Natural killer cell (primary cell): ENCODE results near the gene HIRA. TPM values are rescaled to one million over a fixed set of nuclear protein-coding genes. Genes with fewer than 3 reads are reported as not detected.

Experiments used
- ATAC-seq, 3 donors: fragments of 150-1000 bp in 2 of 3; fragments of 200-7000 bp in 1 of 3; cut with Tn5 transposase; 1 replicate in 1 of 3; 2 replicates in 2 of 3; pipeline ENCODE4 v1.10.0; 2021; ENCODE audit warnings: mild to moderate bottlenecking in 2 of 3, moderate library complexity in 2 of 3
- DNase-seq, 2 donors: peaks; one replicate each; pipeline versions ENCODE4 v3.0.0 to v3.0.0-alpha.2; 2013 to 2021; ENCODE audit warnings: mixed read lengths in 1 of 2
- H3K27ac ChIP-seq: one replicate; pipeline ENCODE4 v1.5.1; 2013; ENCODE audit warnings: mild to moderate bottlenecking, low read length
- H3K27me3 ChIP-seq: one replicate; pipeline ENCODE4 v1.6.1; 2013; ENCODE audit warnings: low read length; ENCODE audit not compliant: control insufficient read depth, insufficient read depth
- H3K36me3 ChIP-seq: one replicate; pipeline ENCODE4 v1.6.1; 2013; ENCODE audit warnings: low read length; ENCODE audit not compliant: control insufficient read depth, insufficient read depth
- H3K4me1 ChIP-seq: one replicate; pipeline ENCODE4 v1.6.1; 2013; ENCODE audit warnings: low read length; ENCODE audit not compliant: control insufficient read depth, insufficient read depth
- H3K4me3 ChIP-seq: one replicate; pipeline ENCODE4 v1.5.1; 2013; ENCODE audit warnings: low read length
- H3K9me3 ChIP-seq: one replicate; pipeline ENCODE4 v1.6.1; 2013; ENCODE audit warnings: low read length; ENCODE audit not compliant: control insufficient read depth, insufficient read depth
- H3K27ac Mint-ChIP-seq, 2 donors: one replicate each; pipeline ENCODE4 v1.8.0; 2022; ENCODE audit warnings: mild to moderate bottlenecking in 2 of 2, mixed read lengths in 2 of 2, moderate library complexity in 1 of 2
- H3K27me3 Mint-ChIP-seq, 2 donors: one replicate each; pipeline ENCODE4 v1.8.0; 2022; ENCODE audit warnings: low read depth in 2 of 2, mixed read lengths in 2 of 2
- H3K36me3 Mint-ChIP-seq: one replicate; pipeline ENCODE4 v1.8.0; 2022; ENCODE audit warnings: mixed read lengths
- H3K4me1 Mint-ChIP-seq, 2 donors: one replicate each; pipeline ENCODE4 v1.8.0; 2022; ENCODE audit warnings: mixed read lengths in 2 of 2
- H3K4me3 Mint-ChIP-seq: one replicate; pipeline ENCODE4 v1.8.0; 2022; ENCODE audit warnings: mild to moderate bottlenecking, moderate library complexity, mixed read lengths
- H3K9me3 Mint-ChIP-seq, 2 donors: one replicate each; pipeline ENCODE4 v1.8.0; 2022; ENCODE audit warnings: mixed read lengths in 2 of 2
- WGBS: methylation state at CpG from one replicate; pipeline ENCODE4 v1.1.7; 2013; ENCODE audit warnings: missing lambda C conversion rate; ENCODE audit not compliant: insufficient coverage; 5-methylcytosine and 5-hydroxymethylcytosine counted together
- intact Hi-C: fragments of 100-400 bp; cut with micrococcal nuclease; formaldehyde crosslinking; loops from one replicate; pipeline ENCODE4 v1.14.2; 2022
- total RNA-seq, 4 donors: library from RNA; stranded (reverse); fragments of 120-200 nt in 1 of 4; gene quantifications; one replicate each; pipeline versions ENCODE4 v1.2.3 to v1.2.4, GENCODE V29; 2013 to 2022
- TF ChIP-seq, protein P1 (sequence below): fragments of 200-600 bp; IDR thresholded peaks from one replicate; pipeline ENCODE4 v1.8.0; 2022; ENCODE audit warnings: antibody characterized with exemption

Gene HIRA
- total RNA-seq, 3 donors from 2014 or later (not counting 1 experiment from before 2014, with no cell fraction given), result 49.6 to 75.9 (median 50.9) TPM

GRCh38 chr22:19287076-19287707 lies 144.3 kb downstream of the HIRA start:
- H3K36me3 Mint-ChIP-seq, result no peaks in the 10 kb centered on the region
- TF ChIP-seq, protein P1, sequence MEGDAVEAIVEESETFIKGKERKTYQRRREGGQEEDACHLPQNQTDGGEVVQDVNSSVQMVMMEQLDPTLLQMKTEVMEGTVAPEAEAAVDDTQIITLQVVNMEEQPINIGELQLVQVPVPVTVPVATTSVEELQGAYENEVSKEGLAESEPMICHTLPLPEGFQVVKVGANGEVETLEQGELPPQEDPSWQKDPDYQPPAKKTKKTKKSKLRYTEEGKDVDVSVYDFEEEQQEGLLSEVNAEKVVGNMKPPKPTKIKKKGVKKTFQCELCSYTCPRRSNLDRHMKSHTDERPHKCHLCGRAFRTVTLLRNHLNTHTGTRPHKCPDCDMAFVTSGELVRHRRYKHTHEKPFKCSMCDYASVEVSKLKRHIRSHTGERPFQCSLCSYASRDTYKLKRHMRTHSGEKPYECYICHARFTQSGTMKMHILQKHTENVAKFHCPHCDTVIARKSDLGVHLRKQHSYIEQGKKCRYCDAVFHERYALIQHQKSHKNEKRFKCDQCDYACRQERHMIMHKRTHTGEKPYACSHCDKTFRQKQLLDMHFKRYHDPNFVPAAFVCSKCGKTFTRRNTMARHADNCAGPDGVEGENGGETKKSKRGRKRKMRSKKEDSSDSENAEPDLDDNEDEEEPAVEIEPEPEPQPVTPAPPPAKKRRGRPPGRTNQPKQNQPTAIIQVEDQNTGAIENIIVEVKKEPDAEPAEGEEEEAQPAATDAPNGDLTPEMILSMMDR, result no peak
- Histone ChIP-seq H3K9me3 (no peaks in the 10 kb centered on the region), H3K4me1 (peaks cover 13% of the 10 kb centered on the region), H3K27ac (no peak overlapping the region), H3K4me3 (no peak overlapping the region), H3K36me3 (no peaks in the 10 kb centered on the region), H3K27me3 (peaks cover 22% of the 10 kb centered on the region)
- intact Hi-C loops, result no loop called here
- H3K27me3 Mint-ChIP-seq, result peaks cover 20 to 37% of the 10 kb centered on the region in 2 donors
- peaks cover 18 to 22% of the 10 kb centered on the region in 2 donors for H3K4me1 Mint-ChIP-seq
- no peak overlapping the region for H3K27ac Mint-ChIP-seq
- no peak for DNase-seq
- no peak for ATAC-seq
- 81% methylated on average over 5 of the region's 5 CpGs for WGBS
- H3K4me3 Mint-ChIP-seq, result no peak overlapping the region
- no peaks in the 10 kb centered on the region for H3K9me3 Mint-ChIP-seq

DNA sequence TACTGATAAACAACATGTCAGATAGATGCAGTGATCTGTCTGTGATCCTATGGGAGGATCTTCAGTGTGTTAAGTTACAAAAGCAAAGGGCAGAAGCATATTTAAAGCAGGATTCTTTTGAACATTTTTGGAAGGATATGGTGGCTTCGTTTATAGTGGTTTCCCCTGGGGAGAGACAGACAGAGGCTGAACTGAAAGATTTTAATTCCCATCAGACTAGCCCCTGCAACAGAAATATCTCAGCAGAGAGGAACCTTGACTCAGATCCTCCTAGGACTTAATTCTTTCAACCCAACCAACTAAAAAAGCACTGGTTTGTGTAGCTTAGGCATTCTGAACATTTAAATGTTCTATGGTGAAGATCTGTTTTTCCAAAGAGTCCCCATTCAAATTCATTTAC lies 145.7 kb downstream of the HIRA start:
- Histone ChIP-seq H3K27ac (no peak overlapping the region), H3K4me1 (peaks cover 6% of the 10 kb centered on the region), H3K9me3 (no peaks in the 10 kb centered on the region), H3K27me3 (peaks cover 19% of the 10 kb centered on the region), H3K36me3 (no peaks in the 10 kb centered on the region), H3K4me3 (no peak overlapping the region)
- DNase-seq (no peak), ATAC-seq (no peak)
- Mint-ChIP-seq H3K27me3 (peaks cover 20 to 37% of the 10 kb centered on the region in 2 donors), H3K4me3 (no peak overlapping the region), H3K9me3 (no peaks in the 10 kb centered on the region), H3K4me1 (peaks cover 13 to 14% of the 10 kb centered on the region in 2 donors), H3K36me3 (no peaks in the 10 kb centered on the region), H3K27ac (no peak overlapping the region)
- intact Hi-C loops, result no loop called here
- whole genome bisulfite sequencing, result 44% methylated on average over 1 of the region's 1 CpG
- TF ChIP-seq, protein P1, result no peak

Other genes starting within 250 kb of the HIRA start
- 1 to 10 TPM in 2 of 3 donors, under 1 TPM in 1; 0.86 to 1.2 (median 1.2) TPM for gene CLTCL1, start 140.0 kb downstream of the HIRA start, total RNA-seq
- gene MRPL40, start 812 bp upstream of the HIRA start, total RNA-seq, result 10 to 100 TPM; 11.6 to 16.7 (median 14.2) TPM
- gene C22orf39, start 16.0 kb upstream of the HIRA start, total RNA-seq, result 10 to 100 TPM; 45.4 to 53.3 (median 50.2) TPM
- gene UFD1, start 47.5 kb upstream of the HIRA start, total RNA-seq, result 100 to 1,000 TPM in 1 of 3 donors, 10 to 100 TPM in 2; 73.8 to 101 (median 77.8) TPM
- 1 to 10 TPM; 1.6 to 4.8 (median 3.3) TPM for gene CDC45, start 48.2 kb upstream of the HIRA start, total RNA-seq
- gene CLDN5, start 92.7 kb upstream of the HIRA start, total RNA-seq, result 1 to 10 TPM in 2 of 3 donors, not detected in 1; 1.3 to 1.7 TPM